GM18858 (cell line): Measurements from ENCODE around the gene DENND4A.
"Not testable (repeated sequence)": the region's sequence is repeated elsewhere in the genome, so short reads cannot be mapped to it uniquely, and the experiment has no call there.

ENCODE experiments used
- ATAC-seq: cut with Tn5 transposase; IDR thresholded peaks from one replicate; pipeline ENCODE4 v1.9.1; 2021; ENCODE audit not compliant: unreplicated experiment

The DENND4A gene

GRCh38 chr15:65789759-65790425, 2.2 kb downstream of the DENND4A start:
- no peak for ATAC-seq

- ATAC-seq: no peak
These were observed 3.0 kb downstream of the DENND4A start for GRCh38 chr15:65789105-65789504.

GRCh38 chr15:65787260-65787659, 4.8 kb downstream of the DENND4A start:
- no peak for ATAC-seq

- ATAC-seq: no peak
These were observed 6.9 kb downstream of the DENND4A start for GRCh38 chr15:65785151-65785550.

GRCh38 chr15:65783872-65784271, 8.2 kb downstream of the DENND4A start:
- no peak for ATAC-seq

DNA sequence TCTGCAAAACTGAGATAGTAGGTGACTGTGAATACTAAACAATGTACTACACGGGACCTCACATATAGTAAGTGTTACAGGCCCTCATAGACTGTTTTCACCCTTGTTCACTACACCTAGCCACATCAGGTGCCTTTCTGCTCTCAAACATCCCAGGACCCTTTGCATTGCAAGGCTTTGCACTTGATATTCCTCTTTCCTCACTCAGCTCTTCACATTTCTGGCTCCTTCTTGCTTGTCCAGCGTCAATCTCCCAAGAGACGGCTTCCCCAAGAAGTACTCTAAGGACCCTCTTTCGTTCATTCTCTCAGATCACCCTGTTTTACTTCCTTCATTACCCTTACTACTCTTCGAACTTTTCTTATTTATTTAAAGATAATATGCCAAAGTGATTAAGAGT, 10.0 kb downstream of the DENND4A start:
- no peak for ATAC-seq

DNA sequence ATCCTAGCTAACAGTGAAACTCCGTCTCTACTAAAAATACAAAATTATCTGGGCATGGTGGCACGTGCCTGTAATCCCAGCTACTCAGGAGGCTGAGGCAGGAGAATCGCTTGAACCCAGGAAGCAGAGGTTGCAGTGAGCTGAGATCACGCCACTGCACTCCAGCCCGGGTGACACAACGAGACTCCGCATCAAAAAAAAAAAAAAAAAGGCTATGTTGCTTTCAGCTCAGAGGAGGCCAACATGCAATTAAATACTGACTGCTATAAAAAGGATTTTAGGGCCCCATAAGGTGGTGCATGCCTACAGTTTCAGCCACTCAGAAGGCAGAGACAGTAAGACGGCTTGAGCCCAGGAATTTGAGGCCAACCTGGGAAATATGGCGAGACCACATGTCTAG, 13.4 kb downstream of the DENND4A start:
- not testable (repeated sequence) for ATAC-seq

DNA sequence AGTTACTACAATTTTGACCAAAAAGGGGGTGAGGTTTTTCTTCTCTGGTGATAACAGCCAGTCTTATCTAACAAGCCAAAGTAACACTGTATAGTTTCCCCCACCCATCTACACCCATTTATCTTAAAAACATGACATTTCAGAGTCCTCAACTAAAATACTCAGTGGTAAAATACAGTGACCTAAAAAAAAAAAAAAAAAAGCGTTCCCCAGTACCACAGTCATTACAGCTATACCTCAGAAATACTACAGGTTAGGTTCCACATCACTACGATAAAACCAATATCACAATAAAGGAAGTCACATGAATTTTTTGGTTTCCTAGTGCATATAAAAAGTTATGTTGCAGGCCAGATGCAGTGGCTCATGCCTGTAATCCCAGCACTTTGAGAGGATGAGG, 13.8 kb downstream of the DENND4A start:
- ATAC-seq: no peak

- ATAC-seq: no peak
These were observed 14.2 kb downstream of the DENND4A start for GRCh38 chr15:65777843-65778242.

- ATAC-seq: no peak
These were observed 15.0 kb downstream of the DENND4A start for GRCh38 chr15:65777053-65777452.

DNA sequence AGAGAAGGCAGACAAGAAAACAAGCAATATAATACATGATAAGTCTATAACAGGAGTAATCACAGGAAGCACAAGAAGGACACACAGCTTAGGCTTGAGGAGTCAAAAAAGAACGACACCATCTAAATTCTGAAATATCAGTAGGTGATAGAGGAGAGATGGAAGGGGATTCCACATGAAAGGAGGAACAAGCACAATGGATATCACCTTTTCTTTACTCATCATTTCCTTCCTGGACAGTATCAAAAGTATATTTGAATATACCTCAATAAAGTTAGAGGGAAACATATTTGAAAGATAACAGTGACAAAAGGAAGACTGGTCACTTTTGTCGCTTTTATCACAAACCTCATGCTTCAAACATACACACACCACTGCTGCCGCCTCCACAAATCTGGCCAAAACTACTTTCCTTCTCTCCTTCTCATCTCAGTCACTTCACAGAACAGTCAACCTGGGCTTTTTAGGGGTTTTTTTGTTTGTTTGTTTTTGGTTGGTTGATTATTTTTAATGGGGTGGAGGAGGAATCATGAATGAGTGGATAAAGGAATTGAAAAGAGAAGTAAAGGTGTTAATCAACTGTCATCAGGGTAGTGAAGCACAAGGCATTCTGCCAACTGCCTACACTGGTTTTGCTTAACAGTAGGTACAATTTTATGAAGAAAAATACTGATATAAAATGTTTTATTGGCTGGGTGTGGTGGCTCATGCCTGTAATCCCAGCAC, 18.5 kb downstream of the DENND4A start:
- ATAC-seq: peak; percentile 55

DNA sequence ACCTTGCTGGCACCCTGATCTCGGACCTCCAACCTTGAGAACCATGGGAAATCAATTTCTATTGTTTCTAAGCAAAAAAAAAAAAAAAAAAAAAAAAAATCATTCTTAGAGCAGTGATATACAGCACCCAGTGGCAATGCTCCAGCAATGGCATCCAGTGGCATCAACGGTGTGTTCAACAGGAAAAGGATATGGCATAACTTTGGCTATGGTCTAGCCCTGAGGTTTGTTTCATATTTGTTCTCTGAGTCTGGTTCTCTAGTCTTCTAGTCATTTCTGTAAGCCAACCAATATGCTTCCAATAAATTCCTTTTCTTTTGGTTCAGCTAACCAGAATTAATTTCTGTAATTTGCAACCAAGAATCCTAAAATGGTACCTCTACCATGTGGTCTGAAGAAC, 19.2 kb downstream of the DENND4A start:
- ATAC-seq: no peak

GRCh38 chr15:65771870-65772269, 20.2 kb downstream of the DENND4A start:
- no peak for ATAC-seq

GRCh38 chr15:65769482-65769881, 22.6 kb downstream of the DENND4A start:
- ATAC-seq: no peak

DNA sequence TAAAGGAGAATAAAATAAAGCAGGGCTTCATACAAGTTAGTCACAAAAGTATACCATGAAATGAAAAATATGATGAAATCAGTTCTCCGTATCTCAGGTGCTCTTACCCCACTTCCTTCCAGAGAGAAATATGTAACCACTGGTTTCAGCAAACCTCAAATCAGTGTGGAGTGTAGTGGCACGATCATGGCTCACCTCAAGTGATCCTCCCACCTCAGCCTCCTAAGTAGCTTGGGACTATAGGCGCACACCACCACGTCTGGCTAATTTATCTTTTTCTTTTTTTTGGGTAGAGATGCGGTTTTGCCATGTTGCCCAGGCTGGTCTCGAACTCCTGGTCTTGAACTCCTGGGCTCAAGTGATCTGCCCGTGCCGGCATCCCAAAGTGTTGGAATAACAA, 24.2 kb downstream of the DENND4A start:
- ATAC-seq: no peak

- no peak for ATAC-seq
These were observed 24.9 kb downstream of the DENND4A start for GRCh38 chr15:65767264-65767595.

- ATAC-seq: no peak
These were observed 25.4 kb downstream of the DENND4A start for GRCh38 chr15:65766422-65767263.

DNA sequence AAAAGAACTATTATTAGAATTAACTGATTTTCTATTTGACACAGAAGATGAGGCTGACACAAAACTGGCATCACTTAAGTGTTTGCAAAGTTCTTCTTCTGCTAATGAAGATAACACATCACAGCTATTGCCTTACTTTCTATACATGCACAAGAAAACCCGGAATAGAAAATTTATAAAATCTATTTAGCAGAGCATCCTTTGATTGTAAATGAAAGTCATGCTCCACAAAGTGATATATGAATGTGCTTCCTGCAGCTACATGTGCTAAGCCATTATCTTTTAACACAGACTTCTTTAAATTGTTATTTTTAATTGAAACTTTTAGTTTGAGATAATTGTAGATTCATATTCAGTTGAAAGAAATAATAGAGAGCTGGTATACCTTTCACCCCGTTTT, 27.0 kb downstream of the DENND4A start:
- ATAC-seq: no peak

- no peak for ATAC-seq
These were observed 28.9 kb downstream of the DENND4A start for GRCh38 chr15:65762914-65763787.

DNA sequence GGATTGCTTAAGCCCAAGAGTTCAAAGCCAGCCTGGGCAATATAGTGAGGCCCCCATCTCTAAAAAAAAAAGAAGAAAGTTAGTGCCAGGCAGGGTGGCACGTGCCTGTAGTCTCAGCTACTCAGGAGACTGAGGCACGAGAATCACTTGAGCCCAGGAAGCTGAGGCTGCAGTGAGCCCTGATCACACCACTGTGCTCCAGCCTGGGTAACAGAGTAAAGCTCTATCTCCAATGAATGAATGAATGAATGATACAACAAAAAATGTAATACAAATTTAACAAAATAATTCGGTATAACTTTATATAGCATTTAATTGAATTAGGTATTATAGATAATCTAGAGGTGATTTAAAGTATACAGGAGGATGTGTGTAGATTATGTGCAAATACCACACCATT, 29.7 kb downstream of the DENND4A start:
- no peak for ATAC-seq
